Activated naive CD4-positive, alpha-beta T cell treated with anti-CD3 and anti-CD28 coated beads, Interleukin-2, amount 50 U/mL, for 72 hours (primary cell): ENCODE results near the gene NUDT15. TPM values are rescaled to one million over a fixed set of nuclear protein-coding genes. Genes with fewer than 3 reads are reported as not detected.
A peak's percentile ranks its signal among the peaks of the same experiment; 100 is the strongest.
"Not testable (repeated sequence)": the region's sequence is repeated elsewhere in the genome, so short reads cannot be mapped to it uniquely, and the experiment has no call there.

Experiments
- ATAC-seq, 2 donors: fragments of 150-1000 bp; cut with Tn5 transposase; 2 replicates each; pipeline ENCODE4 v1.10.0; 2021; ENCODE audit warnings: mild to moderate bottlenecking in 2 of 2, moderate library complexity in 2 of 2
- DNase-seq, 2 donors: peaks; one replicate each; pipeline ENCODE4 v3.0.0; 2021 to 2022; ENCODE audit warnings: low spot score in 2 of 2
- H3K27ac Mint-ChIP-seq, 2 donors: one replicate each; pipeline ENCODE4 v1.8.0; 2022; ENCODE audit warnings: mild to moderate bottlenecking in 2 of 2, mixed read lengths in 2 of 2
- H3K36me3 Mint-ChIP-seq, 2 donors: one replicate each; pipeline ENCODE4 v1.8.0; 2022; ENCODE audit warnings: mixed read lengths in 2 of 2
- H3K9me3 Mint-ChIP-seq, 2 donors: one replicate each; pipeline ENCODE4 v1.8.0; 2022; ENCODE audit warnings: mixed read lengths in 2 of 2
- total RNA-seq, 2 donors: library from RNA; stranded (reverse); gene quantifications; one replicate each; pipeline ENCODE4 v1.2.3, GENCODE V29; 2022

Gene NUDT15
- 10 to 100 TPM; 17.2 to 41.8 TPM for total RNA-seq

DNA sequence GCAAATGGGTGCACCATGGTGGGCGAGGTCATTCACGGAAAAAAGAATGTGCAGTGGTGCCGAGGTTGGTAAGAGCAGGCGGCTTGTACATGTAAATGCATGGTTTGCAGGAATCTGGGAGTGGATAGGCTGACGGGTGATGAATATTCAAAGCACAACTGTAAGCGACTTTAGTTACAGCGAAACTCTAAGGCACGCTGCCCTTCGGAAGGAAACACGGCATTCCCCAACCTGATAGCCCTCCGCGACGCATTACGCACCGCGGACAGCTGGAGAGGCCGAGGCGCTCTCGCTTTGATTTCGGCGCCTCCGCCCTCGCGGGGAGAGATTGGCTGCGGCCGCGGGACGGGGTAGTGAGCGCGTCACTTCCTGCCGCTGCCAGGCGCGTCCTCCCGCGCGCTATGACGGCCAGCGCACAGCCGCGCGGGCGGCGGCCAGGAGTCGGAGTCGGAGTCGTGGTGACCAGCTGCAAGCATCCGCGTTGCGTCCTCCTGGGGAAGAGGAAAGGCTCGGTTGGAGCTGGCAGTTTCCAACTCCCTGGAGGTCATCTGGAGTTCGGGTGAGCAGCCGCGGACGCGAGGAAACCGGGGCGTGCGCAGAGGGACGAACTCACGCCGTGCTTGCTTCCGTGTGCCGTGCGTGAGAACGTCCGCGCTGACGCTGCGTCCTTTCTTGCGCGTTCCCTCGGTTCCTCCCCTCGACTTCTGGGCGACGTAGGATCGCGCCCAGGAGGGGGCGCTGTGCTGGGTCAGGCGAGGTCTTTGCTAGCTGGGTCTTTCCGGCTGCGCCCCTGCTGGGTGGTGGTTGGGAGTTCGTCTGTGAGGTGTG lies at the start of gene NUDT15:
Gene NUDT15, plus strand, starts transcription at position 381 of the 828 bp plus-strand sequence. Its CDS starts 21 bp downstream, at position 402.
- ATAC-seq (peak; percentile 92 to 94), DNase-seq (peak; percentile 97)
- H3K27ac Mint-ChIP-seq = peak within 1 kb of the TSS; percentile 88 to 94
- no peaks in the 10 kb centered on the region for H3K9me3 Mint-ChIP-seq
- peaks cover 18 to 22% of the 10 kb centered on the region in 2 donors for H3K36me3 Mint-ChIP-seq

DNA sequence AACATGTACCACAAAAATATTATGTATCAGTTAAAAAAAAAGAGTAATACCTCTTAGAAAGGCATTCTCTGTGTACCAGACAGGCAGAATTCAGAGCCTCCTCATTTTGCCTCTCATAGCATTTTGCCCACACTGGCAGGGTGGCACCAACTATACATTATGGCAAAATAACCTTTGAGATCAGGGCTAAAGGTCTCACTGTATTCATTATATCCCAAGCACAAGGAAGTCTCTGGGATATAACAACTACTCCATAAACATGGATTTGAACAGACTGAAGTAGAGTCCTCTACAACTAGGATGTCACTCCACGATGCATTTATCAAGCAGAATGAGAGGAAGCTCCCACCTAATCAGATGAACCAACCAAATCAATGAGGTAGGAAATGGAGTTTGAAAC lies 47.1 kb upstream of the NUDT15 start:
- no peak overlapping the region for H3K27ac Mint-ChIP-seq
- ATAC-seq (no peak), DNase-seq (no peak)
- no peaks in the 10 kb centered on the region for H3K9me3 Mint-ChIP-seq
- peaks cover 5 to 25% of the 10 kb centered on the region in 2 donors for H3K36me3 Mint-ChIP-seq

DNA sequence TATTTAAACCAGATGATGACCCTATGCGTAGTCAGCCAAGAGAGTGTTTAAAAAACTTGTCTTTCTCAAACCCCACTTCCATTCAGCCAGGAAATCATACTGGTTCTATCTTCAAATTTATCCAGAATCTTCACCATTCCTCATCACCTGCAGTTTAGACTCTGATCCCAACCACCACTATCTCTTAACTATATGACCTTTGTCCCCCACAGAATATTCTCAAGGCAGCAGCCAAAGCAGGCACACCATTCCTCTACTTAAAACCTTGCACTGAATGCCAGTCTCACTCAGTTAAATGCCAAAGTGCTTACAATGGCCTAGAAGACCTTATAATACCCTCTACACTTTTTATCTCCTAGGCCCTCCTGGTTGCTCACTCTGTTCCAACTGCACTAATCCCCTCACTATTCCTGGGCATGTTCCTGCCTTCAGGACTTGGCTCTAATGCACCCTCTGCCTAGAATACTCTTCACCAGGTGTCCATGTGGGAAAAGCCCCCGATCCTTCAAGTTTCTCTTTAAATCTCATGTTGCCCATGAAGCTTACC lies 46.5 kb upstream of the NUDT15 start:
- H3K9me3 Mint-ChIP-seq = no peaks in the 10 kb centered on the region
- DNase-seq = no peak
- no peak for ATAC-seq
- H3K27ac Mint-ChIP-seq = no peak overlapping the region
- peaks cover 5 to 21% of the 10 kb centered on the region in 2 donors for H3K36me3 Mint-ChIP-seq

DNA sequence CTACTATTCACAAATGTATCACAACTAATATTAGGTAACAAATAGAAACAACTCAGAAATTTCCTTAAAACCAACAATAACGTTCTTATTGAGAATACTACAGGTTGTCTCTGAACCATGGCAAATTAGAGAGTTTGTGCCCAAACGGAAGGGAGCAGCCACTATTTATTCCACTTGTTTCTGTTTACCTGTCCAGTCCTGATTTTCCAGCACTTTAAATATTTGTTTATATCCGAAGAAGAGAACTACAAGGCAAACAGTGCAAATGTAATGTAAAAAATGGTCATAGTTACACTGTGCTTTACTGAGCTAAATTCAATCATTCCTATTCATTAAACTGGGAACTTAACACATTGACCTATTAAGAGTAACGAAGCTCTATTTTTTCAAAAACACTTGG lies 45.7 kb upstream of the NUDT15 start:
- no peak for DNase-seq
- peaks cover 5 to 13% of the 10 kb centered on the region in 2 donors for H3K36me3 Mint-ChIP-seq
- no peak overlapping the region for H3K27ac Mint-ChIP-seq
- no peaks in the 10 kb centered on the region for H3K9me3 Mint-ChIP-seq
- no peak for ATAC-seq

DNA sequence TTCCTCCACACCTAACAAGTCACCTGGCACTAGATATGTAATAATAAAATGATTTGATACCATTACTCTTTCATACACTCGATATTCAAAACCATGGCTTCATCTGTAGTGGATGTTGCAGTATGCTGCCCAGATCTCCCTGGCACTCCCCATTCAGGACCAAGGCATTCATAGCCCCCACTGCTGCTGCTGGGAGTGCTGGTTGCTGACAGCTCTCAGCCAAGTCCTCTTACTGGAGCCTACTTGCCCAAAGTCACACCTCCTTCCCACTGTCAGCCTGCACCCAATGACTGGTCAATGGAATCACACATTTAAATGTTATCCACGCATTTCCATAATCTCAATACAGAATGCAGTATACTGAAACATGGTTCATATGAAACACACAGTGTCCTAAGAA lies 40.1 kb upstream of the NUDT15 start:
- Mint-ChIP-seq H3K9me3 (no peaks in the 10 kb centered on the region), H3K27ac (no peak overlapping the region), H3K36me3 (peaks cover 19% of the 10 kb centered on the region in 2 donors)
- ATAC-seq (no peak), DNase-seq (no peak)

DNA sequence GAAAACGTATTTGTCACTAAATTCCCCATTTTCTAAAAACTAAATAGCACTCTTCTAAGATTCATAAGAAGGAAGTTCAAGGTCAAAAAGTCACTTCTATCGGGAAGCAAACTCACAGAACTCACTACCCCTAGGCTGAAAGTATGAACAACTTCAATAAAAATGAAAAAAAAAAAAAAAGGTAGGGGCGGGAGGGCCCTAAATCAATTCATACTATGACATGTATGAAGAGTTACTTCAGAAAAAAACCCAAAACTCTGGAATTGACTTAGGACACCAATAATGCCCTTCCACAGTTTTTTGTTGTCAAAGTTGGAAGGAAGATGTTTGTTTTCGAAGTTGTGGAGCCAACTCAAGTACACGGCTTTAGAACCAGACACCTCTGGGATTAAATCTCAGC lies 37.6 kb upstream of the NUDT15 start:
- peaks cover 7 to 15% of the 10 kb centered on the region in 2 donors for H3K36me3 Mint-ChIP-seq
- H3K27ac Mint-ChIP-seq = peak overlapping the region in 1 of 2 donors; percentile 92
- DNase-seq (no peak), ATAC-seq (no peak)
- H3K9me3 Mint-ChIP-seq = no peaks in the 10 kb centered on the region

DNA sequence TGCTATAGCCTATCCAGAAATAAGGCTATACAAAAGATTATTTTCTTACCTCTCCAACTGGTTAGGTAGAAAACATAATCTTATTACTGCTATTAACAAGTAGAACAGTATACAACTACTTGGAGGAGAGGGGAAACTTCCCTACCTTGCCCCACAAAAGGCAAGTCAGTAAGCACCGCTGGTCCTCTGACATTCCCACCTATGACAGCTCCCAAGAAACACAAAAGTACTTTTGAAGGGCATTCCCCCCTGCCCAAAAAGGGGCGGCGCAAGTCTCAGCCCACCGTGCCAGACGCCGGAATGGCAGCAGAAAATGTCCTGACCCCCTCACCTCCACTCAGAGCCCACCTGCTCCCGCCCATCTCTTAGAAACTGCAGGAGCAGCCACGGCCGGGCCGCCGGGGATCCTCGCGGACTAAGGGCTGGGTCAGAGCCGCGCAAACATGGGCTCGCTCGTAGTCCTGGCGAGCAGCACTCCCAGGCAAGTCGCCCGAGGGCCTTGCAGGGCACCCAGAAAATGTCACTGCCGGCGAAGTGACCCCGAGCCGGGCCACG lies 36.9 kb upstream of the NUDT15 start:
- Mint-ChIP-seq H3K9me3 (no peaks in the 10 kb centered on the region), H3K27ac (peak overlapping the region; percentile 92 to 95), H3K36me3 (peaks cover 7 to 15% of the 10 kb centered on the region in 2 donors)
- ATAC-seq (peak; percentile 30 to 58), DNase-seq (no peak)

DNA sequence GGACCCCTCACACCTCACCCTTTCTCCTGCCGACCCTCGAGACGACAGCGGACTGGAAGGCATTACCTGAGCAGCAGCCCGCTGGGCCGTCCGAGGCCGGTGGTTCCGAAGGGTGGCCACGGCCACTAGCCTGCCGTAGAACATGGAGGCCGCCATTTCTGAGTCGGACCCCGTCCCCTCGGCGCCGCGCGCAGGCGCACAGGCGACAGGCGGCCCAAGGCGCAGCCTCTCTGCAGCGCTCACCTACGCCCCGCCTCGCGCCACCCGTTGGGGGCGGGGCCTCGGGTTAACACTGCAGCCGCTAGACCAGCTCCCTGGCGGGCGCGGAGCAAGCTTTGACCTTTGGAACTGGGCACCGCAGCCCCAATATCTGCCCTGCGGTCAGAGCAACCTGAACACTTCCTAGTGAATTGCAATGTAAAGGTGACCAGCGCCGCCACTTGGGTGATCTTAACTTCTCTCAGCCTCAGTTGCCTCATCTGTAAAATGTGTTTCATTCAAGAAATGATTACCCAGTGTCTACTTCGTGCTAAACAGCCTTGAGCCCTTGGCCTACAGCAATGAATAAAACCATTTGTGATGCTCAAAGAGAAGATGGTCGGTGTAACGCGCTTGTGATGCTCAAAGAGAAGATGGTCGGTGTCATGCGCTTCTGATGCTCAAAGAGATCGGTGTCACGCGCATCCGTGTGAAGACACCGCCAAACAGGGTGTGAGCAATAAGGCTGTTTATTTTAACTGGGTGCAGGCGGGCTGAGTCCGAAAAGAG lies 36.2 kb upstream of the NUDT15 start, which contains the start of gene SUCLA2:
Gene SUCLA2, minus strand, starts transcription at position 160 of the 768 bp plus-strand sequence. Its CDS starts 4 bp downstream, at position 156.
- Mint-ChIP-seq H3K36me3 (peaks cover 7 to 15% of the 10 kb centered on the region in 2 donors), H3K27ac (peak within 1 kb of the TSS; percentile 92 to 95), H3K9me3 (no peaks in the 10 kb centered on the region)
- DNase-seq (peak; percentile 94 to 95), ATAC-seq (peak; percentile 99 to 100)

DNA sequence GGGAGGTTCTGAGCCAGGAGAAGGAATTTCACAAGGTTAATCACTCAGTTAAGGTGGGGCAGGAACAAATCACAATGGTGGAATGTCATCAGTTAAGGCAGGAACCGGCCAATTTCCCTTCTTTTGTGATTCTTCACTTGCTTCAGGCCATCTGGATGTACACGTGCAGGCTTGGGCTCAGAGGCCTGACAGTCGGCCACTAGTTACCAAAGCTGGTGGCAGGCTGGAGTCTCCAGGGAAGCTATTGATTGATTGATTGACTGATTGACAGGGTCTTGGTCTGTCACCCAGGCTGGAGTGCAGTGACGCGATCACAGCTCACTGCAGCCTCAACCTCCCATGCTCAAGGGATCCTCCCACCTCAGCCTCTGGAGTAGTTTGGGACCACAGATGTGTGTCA lies 35.5 kb upstream of the NUDT15 start:
- not testable (repeated sequence) for H3K9me3 Mint-ChIP-seq, DNase-seq, ATAC-seq
- Mint-ChIP-seq H3K36me3 (peaks cover 7 to 15% of the 10 kb centered on the region in 2 donors), H3K27ac (peak overlapping the region; percentile 83 to 92)

DNA sequence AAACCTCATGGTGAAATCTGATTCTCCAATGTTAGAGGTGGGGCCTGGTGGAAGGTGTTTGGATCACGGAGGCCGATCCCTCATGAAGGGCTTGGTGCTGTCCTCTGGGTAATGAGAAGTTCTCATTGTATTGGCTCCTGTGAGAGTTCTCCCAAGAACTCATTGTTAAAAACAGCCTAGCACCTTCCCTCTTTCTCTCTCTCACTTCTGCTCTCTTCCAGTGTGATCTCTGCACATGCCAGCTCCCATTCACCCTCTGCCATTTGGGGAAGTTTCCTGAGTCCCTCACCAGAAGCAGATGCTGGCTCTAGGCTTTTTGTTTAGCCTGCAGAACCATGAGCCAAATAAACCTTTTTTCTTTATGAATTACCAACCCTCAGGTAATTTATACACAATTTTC lies 33.3 kb upstream of the NUDT15 start:
- Mint-ChIP-seq H3K36me3 (peaks cover 12 to 15% of the 10 kb centered on the region in 2 donors), H3K9me3 (no peaks in the 10 kb centered on the region), H3K27ac (no peak overlapping the region)
- ATAC-seq (no peak), DNase-seq (no peak)

DNA sequence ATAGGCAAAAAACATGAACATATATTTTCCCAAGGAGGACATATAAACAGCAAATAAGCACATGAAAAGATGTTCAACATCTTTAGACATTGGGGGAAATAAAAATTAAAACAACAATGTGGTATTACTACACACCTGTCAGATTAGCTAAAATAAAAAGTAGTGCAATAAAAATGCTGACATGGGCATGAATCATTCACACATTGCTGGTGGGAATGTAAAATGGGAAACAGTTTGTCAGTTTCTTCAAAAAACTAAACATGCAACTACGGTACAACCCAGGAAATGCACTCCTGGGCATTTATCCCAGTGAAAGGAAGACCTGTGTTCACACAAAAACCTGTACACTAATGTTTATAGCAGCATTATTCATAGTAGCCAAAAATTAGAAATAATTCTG lies 31.1 kb upstream of the NUDT15 start:
- DNase-seq = no peak
- H3K9me3 Mint-ChIP-seq = no peaks in the 10 kb centered on the region
- ATAC-seq = no peak
- no peak overlapping the region for H3K27ac Mint-ChIP-seq
- peaks cover 4 to 5% of the 10 kb centered on the region in 2 donors for H3K36me3 Mint-ChIP-seq

DNA sequence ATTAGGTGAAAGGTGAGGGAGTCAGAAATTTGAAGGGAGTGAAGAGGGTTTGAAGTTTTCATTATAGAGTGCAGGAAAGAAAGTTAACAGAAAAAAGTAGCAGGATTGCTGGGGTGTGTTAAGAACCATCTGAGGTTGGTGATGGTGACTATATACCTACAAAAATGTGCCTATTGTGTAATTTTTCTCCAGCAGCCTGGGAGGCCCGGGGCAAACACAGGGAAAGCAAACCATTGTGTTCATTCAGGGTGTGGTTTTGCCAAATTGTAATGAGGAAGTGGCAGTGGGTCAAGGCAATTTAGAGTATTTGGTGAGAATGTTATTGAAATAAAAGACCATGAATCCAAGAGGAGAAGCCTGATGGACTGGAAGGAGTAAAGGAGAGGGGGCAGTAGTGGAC lies 28.2 kb upstream of the NUDT15 start:
- DNase-seq = no peak
- Mint-ChIP-seq H3K27ac (no peak overlapping the region), H3K36me3 (peaks cover 0 to 5% of the 10 kb centered on the region in 2 donors), H3K9me3 (no peaks in the 10 kb centered on the region)
- no peak for ATAC-seq

DNA sequence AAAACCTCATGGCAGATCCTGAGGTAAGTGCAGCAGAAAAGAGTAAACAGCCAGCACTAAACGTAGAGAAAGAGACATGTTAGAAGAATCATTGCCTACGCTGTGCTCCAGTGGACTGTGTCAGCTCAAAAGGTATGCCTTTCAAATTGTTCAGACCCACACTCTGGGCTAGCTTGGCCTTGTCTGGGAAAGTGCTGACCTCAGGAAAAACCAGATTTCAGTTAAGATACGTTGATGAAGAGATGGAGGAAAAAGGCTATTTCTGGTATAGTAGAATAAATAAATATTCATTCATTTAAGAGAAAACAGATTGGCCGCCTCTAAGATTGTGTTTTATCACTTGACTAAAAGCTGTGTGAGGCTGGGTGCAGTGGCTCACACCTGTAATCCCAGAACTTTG lies 26.8 kb upstream of the NUDT15 start:
- Mint-ChIP-seq H3K36me3 (peaks cover 0 to 5% of the 10 kb centered on the region in 2 donors), H3K27ac (peak overlapping the region in 1 of 2 donors; percentile 18), H3K9me3 (no peaks in the 10 kb centered on the region)
- ATAC-seq (no peak), DNase-seq (no peak)

DNA sequence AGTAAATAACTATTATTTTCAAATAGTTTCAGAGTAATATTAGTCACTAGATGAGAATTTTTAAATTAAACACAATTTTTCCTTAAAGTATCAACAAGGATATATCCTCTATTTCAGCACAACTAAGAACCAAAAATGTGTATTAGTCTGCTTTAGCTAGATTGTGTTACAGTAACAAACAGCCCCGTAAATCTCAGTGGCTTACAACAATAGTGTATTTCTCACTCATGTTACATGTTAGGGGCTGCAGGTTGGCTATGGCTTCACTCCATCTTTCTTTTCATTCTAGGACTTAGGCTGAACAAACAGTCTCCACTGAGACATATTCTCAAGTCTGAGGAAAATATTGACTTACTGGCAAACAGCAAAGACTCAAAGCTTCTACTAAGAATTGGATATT lies 24.9 kb upstream of the NUDT15 start:
- DNase-seq = no peak
- Mint-ChIP-seq H3K9me3 (no peaks in the 10 kb centered on the region), H3K36me3 (peaks cover 0 to 5% of the 10 kb centered on the region in 2 donors), H3K27ac (no peak overlapping the region)
- ATAC-seq = no peak

DNA sequence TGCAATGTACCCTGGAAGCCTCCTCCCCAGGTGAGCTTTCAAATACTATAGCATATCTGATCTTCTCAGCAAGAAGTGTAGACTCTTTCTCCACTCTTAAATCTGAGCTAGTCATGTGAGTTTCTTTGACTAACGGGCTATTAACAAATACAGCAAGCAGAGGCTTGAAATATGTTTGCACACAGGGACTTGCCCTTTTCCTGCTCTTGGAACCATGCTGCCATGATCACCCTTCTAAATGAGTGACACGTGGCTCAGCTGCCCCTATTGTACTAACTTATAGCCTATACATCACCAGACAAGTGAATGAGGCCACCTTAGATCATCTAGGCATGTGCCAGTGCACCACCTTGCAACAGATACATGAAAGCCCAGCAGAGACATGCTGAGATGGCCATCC lies 23.2 kb upstream of the NUDT15 start:
- no peak for DNase-seq
- no peak overlapping the region for H3K27ac Mint-ChIP-seq
- ATAC-seq = no peak

DNA sequence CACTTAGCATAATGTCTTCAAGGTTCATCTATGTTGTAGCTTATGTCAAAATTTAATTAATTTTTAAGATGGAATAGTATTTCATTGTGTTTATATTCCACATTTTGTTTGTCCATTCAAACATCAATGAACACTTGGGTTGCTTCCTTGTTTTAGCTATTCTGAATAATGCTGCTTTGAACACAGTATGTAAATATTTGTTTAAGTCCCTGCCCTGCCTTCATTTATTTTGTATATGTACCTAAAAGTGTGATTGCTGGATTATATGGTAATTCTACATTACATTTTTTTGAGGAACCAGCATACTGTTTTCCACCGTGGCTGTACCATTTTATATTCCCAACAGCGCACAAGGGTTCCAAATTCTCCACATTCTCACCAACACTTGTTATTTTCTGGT lies 18.9 kb upstream of the NUDT15 start:
- peaks cover 0 to 4% of the 10 kb centered on the region in 2 donors for H3K36me3 Mint-ChIP-seq
- no peak overlapping the region for H3K27ac Mint-ChIP-seq
- ATAC-seq (no peak), DNase-seq (no peak)
- no peaks in the 10 kb centered on the region for H3K9me3 Mint-ChIP-seq

More for the DNA sequence above, 23.2 kb upstream of the NUDT15 start:
- Mint-ChIP-seq H3K9me3 (no peaks in the 10 kb centered on the region), H3K36me3 (no peaks in the 10 kb centered on the region)

DNA sequence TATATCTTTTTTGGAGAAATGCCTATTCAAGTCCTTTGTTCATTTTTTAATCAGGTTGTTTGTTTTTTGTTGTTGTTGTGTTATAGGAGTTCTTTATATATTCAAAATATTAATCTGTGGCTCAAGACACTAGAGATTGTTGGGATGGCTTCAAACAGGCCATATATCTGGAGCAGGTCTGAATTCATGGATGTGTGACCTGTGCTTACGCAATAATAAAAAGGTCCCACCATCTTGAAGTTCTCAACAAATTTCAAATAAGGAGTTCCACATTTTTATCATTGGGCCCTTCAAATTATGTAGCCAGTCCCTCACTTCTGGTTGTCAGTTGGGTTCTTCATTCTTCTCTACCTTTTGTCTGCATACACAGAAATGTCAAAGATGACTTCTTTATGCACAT lies 17.7 kb upstream of the NUDT15 start:
- no peak overlapping the region for H3K27ac Mint-ChIP-seq

More for the DNA sequence above, 17.7 kb upstream of the NUDT15 start:
- H3K9me3 Mint-ChIP-seq = no peaks in the 10 kb centered on the region
- DNase-seq (no peak), ATAC-seq (no peak)
- peaks cover 0 to 4% of the 10 kb centered on the region in 2 donors for H3K36me3 Mint-ChIP-seq
